Stimulated activated CD4-positive, alpha-beta T cell treated with anti-CD3 and anti-CD28 coated beads, Interleukin-2, amount 100 ng/mL, for 24 hours (primary cell): ENCODE measurements around the gene FUS.
"Not testable (repeated sequence)": the region's sequence is repeated elsewhere in the genome, so short reads cannot be mapped to it uniquely, and the experiment has no call there.

ENCODE experiments used
- DNase-seq, 2 donors: peaks; one replicate each; pipeline ENCODE4 v3.0.0-alpha.2; 2020

Gene FUS

GRCh38 chr16:31187808-31188189 is 7.9 kb downstream of the FUS start:
- no peak for DNase-seq

GRCh38 chr16:31188450-31189411 is 8.8 kb downstream of the FUS start:
- no peak for DNase-seq

- no peak for DNase-seq
Observed at GRCh38 chr16:31189412-31189778, 9.5 kb downstream of the FUS start.

- no peak for DNase-seq
Observed at GRCh38 chr16:31190061-31190460, 10.1 kb downstream of the FUS start.

GRCh38 chr16:31190818-31191444 is 11.0 kb downstream of the FUS start:
- DNase-seq: no peak

- DNase-seq: no peak
Observed at GRCh38 chr16:31191697-31192428, 11.9 kb downstream of the FUS start.

- DNase-seq: no peak
Observed at GRCh38 chr16:31192856-31193642, 13.1 kb downstream of the FUS start.

- no peak for DNase-seq
Observed at GRCh38 chr16:31193874-31194273, 13.9 kb downstream of the FUS start.

- DNase-seq: no peak
Observed at GRCh38 chr16:31194898-31195297, 15.0 kb downstream of the FUS start.

- DNase-seq: not testable (repeated sequence)
Observed at GRCh38 chr16:31195861-31196260, 15.9 kb downstream of the FUS start.

GRCh38 chr16:31196324-31197088 is 16.6 kb downstream of the FUS start:
- DNase-seq: no peak

- no peak for DNase-seq
Observed at GRCh38 chr16:31198207-31198882, 18.4 kb downstream of the FUS start.

- DNase-seq: no peak
Observed at GRCh38 chr16:31199430-31200041, 19.6 kb downstream of the FUS start.

GRCh38 chr16:31200111-31200510 is 20.2 kb downstream of the FUS start:
- not testable (repeated sequence) for DNase-seq

- DNase-seq: peak in 1 of 2 donors; percentile 44
Observed at GRCh38 chr16:31200821-31201568, 21.1 kb downstream of the FUS start.

GRCh38 chr16:31201582-31202413 is 21.9 kb downstream of the FUS start:
- peak in 1 of 2 donors; percentile 42 for DNase-seq

- DNase-seq: peak; percentile 43 to 49
Observed at GRCh38 chr16:31202414-31203375, 22.8 kb downstream of the FUS start, which contains the start of gene PYCARD. TSS of gene PYCARD (minus strand) at chr16:31202760. CDS start at chr16:31202690, 70 bp downstream.
